ENCODE measurements around the gene GRAMD2A.

DNA sequence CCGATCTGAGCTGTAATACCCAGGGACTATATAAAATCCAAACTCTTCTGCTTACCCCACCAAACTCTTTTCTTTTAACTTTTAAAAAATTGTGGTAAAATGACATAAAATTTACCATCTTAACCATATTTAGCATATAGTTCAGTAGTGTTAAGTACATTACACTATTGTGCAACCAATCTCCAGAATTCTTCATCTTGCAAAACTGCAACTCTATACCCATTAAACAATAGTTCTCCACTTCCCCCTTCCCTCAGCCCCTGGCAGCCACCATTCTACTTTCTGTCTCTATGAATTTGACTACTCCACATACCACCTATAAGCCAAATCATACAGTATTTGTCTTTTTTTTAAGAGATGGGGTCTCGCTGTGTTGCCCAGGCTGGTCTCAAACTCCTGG, 40.7 kb downstream of the GRAMD2A start:
- TF ChIP-seq POLR2A (IDR thresholded peaks at IDR 0.05; ENCODE audit: low read length) (no peak), GATA1 (IDR thresholded peaks at IDR 0.05; ENCODE audit: low read depth, low read length) (no peak)
